ENCODE measurements around the gene UNC5B. TPM values are rescaled to one million over a fixed set of nuclear protein-coding genes. Genes with fewer than 3 reads are reported as not detected.

Gene UNC5B
- total RNA-seq, 1 experiment from 2014 or later, result 9.9 TPM

DNA sequence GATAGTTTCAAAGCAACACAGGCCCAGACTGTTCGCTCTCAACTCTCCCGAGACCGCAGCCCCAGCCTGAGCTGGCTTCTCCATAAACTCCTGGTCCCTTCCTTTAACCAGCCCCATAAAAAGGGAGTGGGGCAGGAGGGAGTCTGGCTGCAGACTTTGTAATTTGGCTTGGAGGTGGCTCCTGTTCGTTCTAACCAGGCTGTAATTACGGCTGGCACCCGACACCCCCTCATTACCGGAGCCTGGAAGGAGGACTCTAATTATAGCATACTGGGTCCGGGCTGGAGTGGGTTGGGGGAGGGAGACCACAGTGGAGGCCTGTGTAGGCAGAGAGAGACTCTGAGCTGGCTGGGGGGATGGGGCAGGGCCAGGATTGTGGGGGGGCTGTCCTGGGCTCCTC, 49.7 kb downstream of the UNC5B start:
- Histone ChIP-seq H3K27ac (ENCODE audit: low read depth, low read length, poor library complexity, severe bottlenecking) (peak overlapping the region; percentile 2), H3K4me1 (ENCODE audit: insufficient read depth, low read length, poor library complexity, severe bottlenecking) (peaks cover 55% of the 10 kb centered on the region), H3K9me3 (ENCODE audit: low read depth, low read length, poor library complexity, severe bottlenecking) (no peaks in the 10 kb centered on the region), H3K4me3 (ENCODE audit: low read depth, low read length, poor library complexity, severe bottlenecking) (no peak overlapping the region), H3K27me3 (replicated peaks; ENCODE audit: insufficient read depth, low read depth, low read length, poor library complexity) (no peaks in the 10 kb centered on the region), H3K36me3 (ENCODE audit: insufficient read depth, low read length, poor library complexity, severe bottlenecking) (no peaks in the 10 kb centered on the region)
- no TSS peak for BruUV-seq (replicated peaks)
- TF ChIP-seq EZH2 (IDR thresholded peaks at IDR 0.05; ENCODE audit: borderline replicate concordance, low read depth, low read length, poor library complexity, severe bottlenecking), result no peak
- TF ChIP-seq, protein P1, sequence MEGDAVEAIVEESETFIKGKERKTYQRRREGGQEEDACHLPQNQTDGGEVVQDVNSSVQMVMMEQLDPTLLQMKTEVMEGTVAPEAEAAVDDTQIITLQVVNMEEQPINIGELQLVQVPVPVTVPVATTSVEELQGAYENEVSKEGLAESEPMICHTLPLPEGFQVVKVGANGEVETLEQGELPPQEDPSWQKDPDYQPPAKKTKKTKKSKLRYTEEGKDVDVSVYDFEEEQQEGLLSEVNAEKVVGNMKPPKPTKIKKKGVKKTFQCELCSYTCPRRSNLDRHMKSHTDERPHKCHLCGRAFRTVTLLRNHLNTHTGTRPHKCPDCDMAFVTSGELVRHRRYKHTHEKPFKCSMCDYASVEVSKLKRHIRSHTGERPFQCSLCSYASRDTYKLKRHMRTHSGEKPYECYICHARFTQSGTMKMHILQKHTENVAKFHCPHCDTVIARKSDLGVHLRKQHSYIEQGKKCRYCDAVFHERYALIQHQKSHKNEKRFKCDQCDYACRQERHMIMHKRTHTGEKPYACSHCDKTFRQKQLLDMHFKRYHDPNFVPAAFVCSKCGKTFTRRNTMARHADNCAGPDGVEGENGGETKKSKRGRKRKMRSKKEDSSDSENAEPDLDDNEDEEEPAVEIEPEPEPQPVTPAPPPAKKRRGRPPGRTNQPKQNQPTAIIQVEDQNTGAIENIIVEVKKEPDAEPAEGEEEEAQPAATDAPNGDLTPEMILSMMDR (conservative IDR thresholded peaks at IDR 0.05; ENCODE audit: low read depth, low read length), result no peak
- CTCF ChIA-PET, result no interaction called here
- no peak for DNase-seq (ENCODE audit: low spot score)
- POLR2A ChIA-PET (ENCODE audit: low non-redundant PET), result no interaction called here
- intact Hi-C loops (cut with micrococcal nuclease; ENCODE audit: unreplicated experiment), result no loop called here

DNA sequence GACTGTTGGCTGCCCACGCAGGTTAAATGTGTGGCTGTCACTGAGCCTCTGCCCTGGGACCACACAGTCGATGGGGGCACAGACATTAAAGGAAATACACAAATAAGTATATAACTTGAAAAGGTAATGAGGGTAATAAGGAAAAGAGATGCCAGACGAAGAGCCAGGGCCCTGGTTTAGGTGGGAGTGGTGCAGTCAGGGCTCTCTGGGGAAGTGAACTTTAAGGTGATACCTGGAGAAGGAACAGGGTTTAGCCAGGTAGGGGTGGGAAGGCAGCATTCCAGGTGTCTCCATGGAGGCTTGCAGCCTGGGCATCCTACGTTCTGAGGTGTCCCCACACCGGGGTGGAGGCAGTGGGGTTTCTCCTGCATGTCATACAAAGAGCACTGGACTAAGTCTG, 50.4 kb downstream of the UNC5B start:
- BruUV-seq (replicated peaks), result no TSS peak
- H3K4me3 ChIP-seq (ENCODE audit: low read depth, low read length, poor library complexity, severe bottlenecking), result no peak overlapping the region
- H3K36me3 ChIP-seq (ENCODE audit: insufficient read depth, low read length, poor library complexity, severe bottlenecking), result no peaks in the 10 kb centered on the region
- CTCF ChIA-PET, result no interaction called here
- H3K27me3 ChIP-seq (replicated peaks; ENCODE audit: insufficient read depth, low read depth, low read length, poor library complexity), result no peaks in the 10 kb centered on the region
- no peaks in the 10 kb centered on the region for H3K9me3 ChIP-seq (ENCODE audit: low read depth, low read length, poor library complexity, severe bottlenecking)
- no peak for DNase-seq (ENCODE audit: low spot score)
- intact Hi-C loops (cut with micrococcal nuclease; ENCODE audit: unreplicated experiment), result no loop called here
- H3K27ac ChIP-seq (ENCODE audit: low read depth, low read length, poor library complexity, severe bottlenecking), result no peak overlapping the region
- TF ChIP-seq EZH2 (IDR thresholded peaks at IDR 0.05; ENCODE audit: borderline replicate concordance, low read depth, low read length, poor library complexity, severe bottlenecking), result no peak
- TF ChIP-seq, protein P1 (conservative IDR thresholded peaks at IDR 0.05; ENCODE audit: low read depth, low read length), result no peak
- peaks cover 58% of the 10 kb centered on the region for H3K4me1 ChIP-seq (ENCODE audit: insufficient read depth, low read length, poor library complexity, severe bottlenecking)
- POLR2A ChIA-PET (ENCODE audit: low non-redundant PET), result no interaction called here

DNA sequence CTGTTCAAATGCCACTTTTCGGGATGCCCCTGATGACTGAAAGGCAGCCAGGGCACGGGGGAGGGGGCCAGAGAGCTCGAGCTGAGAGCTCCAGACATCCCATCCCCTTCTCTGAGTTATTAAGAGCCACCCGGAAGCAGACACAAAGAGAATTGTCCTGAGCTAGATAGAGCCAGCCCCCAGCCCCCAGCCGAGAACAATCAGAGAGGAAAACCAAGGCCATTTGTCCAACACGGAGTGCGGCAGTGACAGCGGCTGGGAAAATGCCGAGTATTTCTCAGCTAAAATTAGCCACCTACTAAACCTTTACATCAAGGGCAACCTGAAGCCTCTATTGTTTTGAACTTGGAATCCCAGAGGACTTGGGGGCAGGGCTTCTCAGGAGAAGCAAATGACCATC, 51.0 kb downstream of the UNC5B start:
- Histone ChIP-seq H3K9me3 (ENCODE audit: low read depth, low read length, poor library complexity, severe bottlenecking) (no peaks in the 10 kb centered on the region), H3K36me3 (ENCODE audit: insufficient read depth, low read length, poor library complexity, severe bottlenecking) (no peaks in the 10 kb centered on the region), H3K4me1 (ENCODE audit: insufficient read depth, low read length, poor library complexity, severe bottlenecking) (peaks cover 58% of the 10 kb centered on the region), H3K27ac (ENCODE audit: low read depth, low read length, poor library complexity, severe bottlenecking) (peak overlapping the region; percentile 24), H3K27me3 (replicated peaks; ENCODE audit: insufficient read depth, low read depth, low read length, poor library complexity) (no peaks in the 10 kb centered on the region), H3K4me3 (ENCODE audit: low read depth, low read length, poor library complexity, severe bottlenecking) (no peak overlapping the region)
- intact Hi-C loops (cut with micrococcal nuclease; ENCODE audit: unreplicated experiment), result no loop called here
- ChIA-PET POLR2A (ENCODE audit: low non-redundant PET) (no interaction called here), CTCF (no interaction called here)
- TF ChIP-seq, protein P1 (conservative IDR thresholded peaks at IDR 0.05; ENCODE audit: low read depth, low read length), result no peak
- TF ChIP-seq EZH2 (IDR thresholded peaks at IDR 0.05; ENCODE audit: borderline replicate concordance, low read depth, low read length, poor library complexity, severe bottlenecking), result no peak
- BruUV-seq (replicated peaks), result no TSS peak
- no peak for DNase-seq (ENCODE audit: low spot score)

Data from A673 (cell line).